ENCODE measurements around the gene UBE2H. TPM values are rescaled to one million over a fixed set of nuclear protein-coding genes. Genes with fewer than 3 reads are reported as not detected.

Gene UBE2H
- total and polyA plus RNA-seq, 10 of the 15 experiments (the other 5 are each of a cell fraction or from before 2014, with no cell fraction given) = 15.6 to 75.5 (median 32.8) TPM

DNA sequence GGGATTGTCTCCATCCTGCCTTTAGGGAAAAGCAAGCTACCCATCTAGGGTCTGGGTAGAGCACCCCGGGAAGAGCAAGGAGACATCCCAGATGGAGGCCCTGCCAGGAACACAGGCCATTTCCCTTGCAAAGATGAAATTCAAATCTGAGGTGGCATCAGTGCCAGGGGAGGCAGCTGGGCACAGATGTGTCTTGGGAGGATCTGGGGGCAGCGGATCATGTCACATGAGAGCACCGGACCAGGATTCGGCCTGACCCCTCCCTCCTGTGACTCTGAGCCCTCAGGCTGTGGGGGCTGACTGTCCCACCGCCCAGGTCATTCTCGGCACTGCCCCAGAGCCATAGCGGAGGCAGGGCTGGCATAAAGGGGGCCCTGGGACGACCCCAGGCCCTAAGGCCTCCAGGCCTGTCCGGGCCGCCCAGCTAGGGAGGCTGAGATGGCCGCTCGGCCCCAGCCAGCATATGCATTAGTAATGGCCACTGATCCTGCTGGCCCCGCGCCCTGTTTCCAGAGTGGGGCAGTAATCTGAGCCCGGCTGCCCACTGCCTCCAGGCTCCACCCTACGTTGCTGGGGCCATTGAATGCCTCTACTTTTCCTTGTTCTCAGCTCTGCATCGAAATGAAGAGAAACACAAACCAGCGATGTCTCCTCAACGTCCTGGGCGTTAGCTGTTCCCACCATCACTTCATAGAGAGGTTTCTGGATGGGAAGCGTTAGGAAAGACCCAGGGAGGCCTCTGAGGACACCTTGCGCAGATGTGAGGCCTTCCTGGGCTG, 148.5 kb downstream of the UBE2H start (continued):
- TF ChIP-seq SIX5 (IDR thresholded peaks at IDR 0.05; ENCODE audit: low read depth, low read length, severe bottlenecking) = no peak

GRCh38 chr7:129803546-129804081, 149.1 kb downstream of the UBE2H start:
- H3K9me3 ChIP-seq (replicated peaks; ENCODE audit: control insufficient read depth, insufficient read depth, low read length) = no peaks in the 10 kb centered on the region
- H3K9ac ChIP-seq (ENCODE audit: control insufficient read depth, insufficient read depth, low read length) = no peak overlapping the region
- H3K4me2 ChIP-seq (ENCODE audit: control insufficient read depth, insufficient read depth) = no peak overlapping the region
- no peaks in the 10 kb centered on the region; a peak in 1 of 4 replicates for H3K27me3 ChIP-seq (replicated peaks in 1 of 2; ENCODE audit: control insufficient read depth in 2 of 2, insufficient read depth in 2 of 2, low read length in 1 of 2)
- intact Hi-C loops (cut with micrococcal nuclease; ENCODE audit: unreplicated experiment) = no loop called here
- in situ Hi-C loops (cut with MboI) = no loop called here
- SMC1A ChIA-PET (ENCODE audit: uncharacterized antibody, unreplicated experiment) = interaction anchor here (1.3 kb wide), 1 partner anchor 10 kb away, joined by 4 read pairs; no protein-coding TSS in a partner anchor
- H3K27ac ChIP-seq (ENCODE audit: control insufficient read depth, insufficient read depth) = no peak overlapping the region
- CTCF ChIA-PET = interaction anchor here (1.1 kb wide), 1 partner anchor 16 kb away, joined by 3 read pairs; no protein-coding TSS in a partner anchor
- no peaks in the 10 kb centered on the region for H3K36me3 ChIP-seq (ENCODE audit: control insufficient read depth in 2 of 2, insufficient read depth in 2 of 2, low read length in 1 of 2)
- H4K20me1 ChIP-seq (ENCODE audit: control insufficient read depth, insufficient read depth) = no peaks in the 10 kb centered on the region
- WGBS (ENCODE audit: insufficient coverage, insufficient replicate concordance, low lambda C conversion rate, missing lambda C conversion rate) = 64% methylated on average over 17 of the region's 17 CpGs
- H3K4me1 ChIP-seq (ENCODE audit: control insufficient read depth, insufficient read depth, low read length) = no peaks in the 10 kb centered on the region
- DNase-seq (ENCODE audit: low read depth, low spot score) (no peak), ATAC-seq (no peak), FAIRE-seq (no peak)
- POLR2A ChIA-PET = no interaction called here
- H3K4me3 ChIP-seq = no peak overlapping the region
- no peak overlapping the region for H2AFZ ChIP-seq (ENCODE audit: control insufficient read depth, low read depth, low read length)
- RAD21 ChIA-PET (ENCODE audit: unreplicated experiment) = no interaction called here
- BruUV-seq (replicated peaks) = no TSS peak
- H3K79me2 ChIP-seq (ENCODE audit: control insufficient read depth, insufficient read depth, low read length) = no peaks in the 10 kb centered on the region
- TF ChIP-seq ETV6 (conservative IDR thresholded peaks at IDR 0.05 in 1 of 2, IDR thresholded peaks at IDR 0.05 in 1 of 2; ENCODE audit: borderline replicate concordance in 1 of 2, low read depth in 1 of 2) = no peak
- no peak for TF ChIP-seq BCL11A (IDR thresholded peaks at IDR 0.05; ENCODE audit: low read depth, low read length)
- TF ChIP-seq HCFC1 (IDR thresholded peaks at IDR 0.05; ENCODE audit: low read length) = no peak
- TF ChIP-seq CEBPB (IDR thresholded peaks at IDR 0.05; ENCODE audit: borderline replicate concordance in 1 of 2, low read depth in 2 of 2, low read length in 2 of 2) = no peak
- TF ChIP-seq MYB (IDR thresholded peaks at IDR 0.05; ENCODE audit: borderline replicate concordance, low read depth, low read length) = no peak
- TF ChIP-seq E2F4 (IDR thresholded peaks at IDR 0.05; ENCODE audit: low read depth, low read length) = no peak
- no peak for TF ChIP-seq HDAC6 (IDR thresholded peaks at IDR 0.05; ENCODE audit: unreplicated experiment)
- TF ChIP-seq, protein P1, sequence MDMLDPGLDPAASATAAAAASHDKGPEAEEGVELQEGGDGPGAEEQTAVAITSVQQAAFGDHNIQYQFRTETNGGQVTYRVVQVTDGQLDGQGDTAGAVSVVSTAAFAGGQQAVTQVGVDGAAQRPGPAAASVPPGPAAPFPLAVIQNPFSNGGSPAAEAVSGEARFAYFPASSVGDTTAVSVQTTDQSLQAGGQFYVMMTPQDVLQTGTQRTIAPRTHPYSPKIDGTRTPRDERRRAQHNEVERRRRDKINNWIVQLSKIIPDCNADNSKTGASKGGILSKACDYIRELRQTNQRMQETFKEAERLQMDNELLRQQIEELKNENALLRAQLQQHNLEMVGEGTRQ (IDR thresholded peaks at IDR 0.05; ENCODE audit: borderline replicate concordance, low read depth, low read length) = no peak
- TF ChIP-seq ASH2L (IDR thresholded peaks at IDR 0.05; ENCODE audit: borderline replicate concordance, low read depth) = no peak
- no peak for TF ChIP-seq EGR1 (IDR thresholded peaks at IDR 0.05; ENCODE audit: borderline replicate concordance in 1 of 2, low read depth in 2 of 2, low read length in 2 of 2)
- TF ChIP-seq ZNF207 (IDR thresholded peaks at IDR 0.05; ENCODE audit: borderline replicate concordance) = no peak
- no peak for TF ChIP-seq CBX3 (IDR thresholded peaks at IDR 0.05; ENCODE audit: borderline replicate concordance, low read depth)
- no peak for TF ChIP-seq NBN (IDR thresholded peaks at IDR 0.05)
- TF ChIP-seq, protein P2, sequence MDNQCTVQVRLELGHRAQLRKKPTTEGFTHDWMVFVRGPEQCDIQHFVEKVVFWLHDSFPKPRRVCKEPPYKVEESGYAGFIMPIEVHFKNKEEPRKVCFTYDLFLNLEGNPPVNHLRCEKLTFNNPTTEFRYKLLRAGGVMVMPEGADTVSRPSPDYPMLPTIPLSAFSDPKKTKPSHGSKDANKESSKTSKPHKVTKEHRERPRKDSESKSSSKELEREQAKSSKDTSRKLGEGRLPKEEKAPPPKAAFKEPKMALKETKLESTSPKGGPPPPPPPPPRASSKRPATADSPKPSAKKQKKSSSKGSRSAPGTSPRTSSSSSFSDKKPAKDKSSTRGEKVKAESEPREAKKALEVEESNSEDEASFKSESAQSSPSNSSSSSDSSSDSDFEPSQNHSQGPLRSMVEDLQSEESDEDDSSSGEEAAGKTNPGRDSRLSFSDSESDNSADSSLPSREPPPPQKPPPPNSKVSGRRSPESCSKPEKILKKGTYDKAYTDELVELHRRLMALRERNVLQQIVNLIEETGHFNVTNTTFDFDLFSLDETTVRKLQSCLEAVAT (IDR thresholded peaks at IDR 0.05) = no peak
- no peak for TF ChIP-seq KDM1A (IDR thresholded peaks at IDR 0.05; ENCODE audit: borderline replicate concordance)

Data from GM12878 (cell line).